NCI-H526 treated with DMSO at 0.1 percent for 48 hours (cell line): ENCODE measurements around the gene CFAP61.

Experiments used
- DNase-seq: peaks from one replicate; lab custom pipeline; 2025; lab: John Stamatoyannopoulos, UW

CFAP61 gene

DNA sequence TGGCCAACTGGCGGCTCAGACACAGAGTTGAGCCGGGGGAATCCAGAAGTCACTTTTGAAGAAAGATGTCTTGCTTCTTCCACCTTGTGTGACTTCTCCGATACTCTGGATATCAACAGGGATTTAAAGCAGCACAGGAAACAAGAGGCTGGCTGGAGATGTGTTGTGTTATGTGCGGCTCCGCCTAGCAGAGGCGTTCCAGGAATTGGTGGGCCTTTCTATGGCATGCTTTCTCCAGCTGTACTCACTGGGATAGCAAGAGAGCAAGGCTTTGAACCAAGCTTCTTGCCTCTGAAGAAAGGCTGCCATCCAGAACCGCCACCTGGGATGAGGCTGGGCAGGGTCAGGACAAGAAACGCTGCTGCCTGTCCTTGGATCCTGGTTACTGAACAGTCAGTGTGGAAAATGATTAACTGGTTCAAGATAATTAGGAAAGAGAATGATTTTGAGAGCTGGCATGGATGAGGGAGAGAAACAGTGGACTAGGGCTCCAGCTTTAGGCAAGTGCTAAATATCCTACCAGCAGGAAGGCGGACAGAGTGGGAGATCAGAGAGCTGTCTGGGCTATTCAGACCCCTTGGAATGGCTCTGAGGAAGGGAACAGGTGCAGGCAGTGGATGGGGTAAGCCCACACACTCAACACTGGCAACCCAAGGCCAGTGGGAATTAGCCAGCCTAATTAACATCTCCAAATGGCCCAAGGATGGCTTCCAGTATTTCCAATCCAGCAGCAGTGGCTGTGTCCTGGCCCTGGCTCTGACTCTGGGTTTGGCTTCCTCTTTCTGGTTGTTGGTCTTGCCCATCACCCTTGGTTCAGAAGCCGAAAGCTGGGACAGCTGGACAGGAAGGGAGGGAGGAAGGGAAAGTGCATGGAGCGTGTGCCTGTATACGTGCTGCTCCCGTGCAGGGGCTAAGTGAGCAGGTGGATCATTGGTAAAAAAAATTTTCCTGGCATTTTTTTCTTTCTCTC, 347.5 kb downstream of the CFAP61 start:
- no peak for DNase-seq

DNA sequence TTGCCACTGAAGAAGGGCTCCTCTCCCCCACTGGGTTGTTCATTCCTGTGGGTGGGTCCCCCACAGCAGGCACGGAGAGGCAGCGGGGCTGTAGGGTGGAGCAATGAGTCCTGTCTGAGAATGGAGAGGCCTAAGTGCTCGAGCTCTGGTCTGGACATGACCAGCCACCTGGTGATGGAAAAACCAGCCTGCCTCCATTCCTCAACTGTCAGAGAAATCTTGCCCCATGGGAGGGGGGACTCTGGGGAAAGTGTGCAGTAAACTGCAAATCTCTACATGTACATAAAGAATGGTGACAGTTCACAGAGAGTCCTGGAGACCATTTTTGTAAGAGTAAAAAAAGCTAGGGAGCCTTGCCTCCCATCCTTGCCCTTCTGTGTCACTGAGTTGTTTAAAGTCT, 349.7 kb downstream of the CFAP61 start:
- DNase-seq: no peak

DNA sequence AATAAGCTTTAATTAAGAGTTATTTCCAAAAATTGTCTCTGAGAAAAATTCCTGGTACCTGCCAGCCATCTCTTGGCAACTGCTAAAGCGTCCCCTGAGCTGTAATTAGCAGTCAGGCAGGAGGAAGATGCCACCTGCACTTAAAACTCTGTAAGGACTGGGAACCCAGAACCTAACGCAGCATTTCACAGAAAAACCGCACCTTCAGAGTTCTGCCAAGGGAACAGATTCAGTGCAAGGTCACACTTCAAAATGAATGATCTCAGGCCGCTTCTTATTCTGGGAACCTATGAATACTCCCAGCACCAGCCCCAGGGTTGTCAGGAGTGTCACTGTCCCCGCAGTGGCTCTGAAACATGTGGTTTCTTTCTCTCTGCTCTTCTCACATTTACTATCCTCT, 352.3 kb downstream of the CFAP61 start:
- no peak for DNase-seq

DNA sequence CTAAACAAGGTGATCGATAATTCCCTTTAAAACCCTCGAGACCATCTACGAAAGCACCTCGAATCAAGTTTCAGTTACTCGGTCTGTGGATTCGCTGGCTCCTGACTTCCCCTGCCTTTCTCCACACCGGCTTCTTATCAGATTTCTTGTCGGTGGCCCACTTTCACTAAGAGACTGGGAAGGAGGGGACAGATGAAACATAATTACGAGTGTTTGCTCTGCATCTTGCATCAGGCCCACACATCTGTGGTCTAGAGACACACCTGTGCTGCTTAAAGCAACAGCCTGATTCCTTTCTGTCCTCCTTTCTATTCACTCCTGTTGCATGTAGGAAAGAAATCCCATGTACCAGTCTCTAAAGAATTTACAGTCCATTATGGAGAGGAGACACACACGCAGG, 353.3 kb downstream of the CFAP61 start:
- no peak for DNase-seq

DNA sequence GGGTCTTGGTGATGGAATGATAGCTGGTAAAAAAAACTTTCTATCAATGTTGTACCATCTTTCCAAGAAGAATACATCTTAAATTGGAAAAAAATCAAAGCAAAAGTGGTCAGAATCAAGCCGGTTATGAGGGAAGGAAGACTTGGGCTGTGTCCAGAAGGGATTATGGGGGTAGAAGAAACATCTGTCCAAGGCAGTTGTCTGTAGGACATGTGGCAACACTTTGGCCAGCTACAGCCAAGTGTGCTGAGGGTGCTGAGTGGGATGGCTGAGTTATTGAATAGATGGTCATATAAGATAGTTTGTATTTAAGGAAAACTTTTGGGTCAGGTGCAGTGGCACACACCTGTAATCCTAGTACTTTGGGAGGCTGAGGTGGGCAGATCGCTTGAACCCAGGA, 354.0 kb downstream of the CFAP61 start:
- DNase-seq: no peak

DNA sequence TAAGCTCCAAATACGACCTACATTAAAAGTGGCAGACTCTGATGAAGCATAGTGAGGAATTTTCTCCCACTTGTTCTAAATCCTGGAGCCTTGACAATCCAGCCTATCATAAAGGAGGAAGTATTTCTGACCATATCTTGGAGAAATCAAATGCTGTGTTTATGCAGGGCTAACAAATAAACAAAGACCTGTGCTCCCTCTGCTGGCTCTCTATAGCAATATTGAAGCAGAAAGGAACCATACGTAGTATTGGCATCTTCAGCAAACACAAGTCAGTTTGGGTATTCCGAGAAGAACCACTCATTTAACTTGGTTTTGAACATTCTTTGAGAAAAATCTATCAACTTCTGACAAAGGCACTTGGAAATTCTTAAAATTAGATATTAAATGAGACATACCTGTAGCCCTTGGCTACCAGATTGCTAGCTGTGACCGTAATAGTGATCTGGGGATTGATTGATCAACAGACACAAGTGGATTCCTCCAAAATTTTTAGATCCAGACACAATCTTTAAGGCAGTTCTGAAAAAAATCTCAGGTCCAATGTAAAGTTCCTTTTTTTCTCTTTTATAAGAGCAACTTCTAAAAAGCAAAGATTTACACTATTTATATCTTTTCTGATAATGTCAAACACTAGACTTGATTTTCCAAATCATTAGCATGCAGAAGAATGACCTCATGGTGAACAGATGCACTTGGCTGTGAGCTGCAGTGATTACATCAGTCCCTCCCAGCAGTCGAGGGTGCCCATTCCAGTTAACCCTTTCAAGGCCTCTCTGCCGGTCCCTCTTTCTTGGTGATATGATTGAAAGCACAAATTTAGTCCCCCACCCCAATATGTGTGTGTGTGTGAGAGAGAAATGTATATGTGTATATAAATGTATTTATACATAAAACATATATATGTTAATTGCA, 355.8 kb downstream of the CFAP61 start:
- DNase-seq: no peak

DNA sequence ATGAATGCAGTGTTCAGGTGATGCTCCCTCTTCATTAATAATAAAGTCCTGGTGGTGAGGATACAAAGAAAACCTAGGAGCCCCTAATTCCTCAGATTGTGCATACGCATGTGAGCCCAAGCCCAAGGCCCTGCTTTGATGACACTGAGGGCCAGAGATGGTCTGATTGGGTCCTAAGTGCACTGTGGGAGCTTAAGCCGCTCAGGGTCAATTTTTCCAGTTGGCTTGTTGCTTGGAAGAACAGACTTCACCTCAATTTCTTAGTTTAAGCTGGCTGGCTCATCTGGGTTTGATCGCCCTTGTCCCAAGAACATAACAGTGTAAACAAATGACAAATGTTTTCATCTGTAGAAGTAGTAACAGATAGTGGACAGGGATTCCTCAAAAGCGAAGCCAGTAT, 357.0 kb downstream of the CFAP61 start:
- DNase-seq: no peak
